Liver (tissue), 9 donors: Measurements from ENCODE around the gene ETF1. TPM values are rescaled to one million over a fixed set of nuclear protein-coding genes. Genes with fewer than 3 reads are reported as not detected.

Experiments
- DNase-seq: peaks from one replicate; pipeline ENCODE4 v3.0.0-alpha.2; 2017; ENCODE audit warnings: low spot score
- H3K27ac ChIP-seq, 2 donors: one replicate each; pipeline ENCODE4 v1.7.0; 2013; ENCODE audit warnings: inconsistent platforms in 2 of 2, low read length in 2 of 2, control low read depth in 1 of 2, low read depth in 1 of 2, mild to moderate bottlenecking in 1 of 2
- H3K27me3 ChIP-seq, 4 donors: one replicate each; pipeline versions ENCODE4 v1.6.1 to v1.7.0; 2013; ENCODE audit warnings: low read length in 3 of 4, inconsistent platforms in 1 of 4, mild to moderate bottlenecking in 1 of 4, moderate library complexity in 1 of 4; ENCODE audit not compliant: control insufficient read depth in 4 of 4, insufficient read depth in 4 of 4
- H3K36me3 ChIP-seq, 4 donors: one replicate each; pipeline versions ENCODE4 v1.6.1 to v1.7.0; 2013; ENCODE audit warnings: low read length in 3 of 4, mild to moderate bottlenecking in 3 of 4, low read depth in 1 of 4, moderate library complexity in 1 of 4; ENCODE audit not compliant: control insufficient read depth in 4 of 4, insufficient read depth in 3 of 4
- H3K4me1 ChIP-seq, 4 donors: one replicate each; pipeline versions ENCODE4 v1.6.1 to v1.7.0; 2013; ENCODE audit warnings: low read length in 3 of 4, mild to moderate bottlenecking in 3 of 4, moderate library complexity in 1 of 4; ENCODE audit not compliant: control insufficient read depth in 4 of 4, insufficient read depth in 4 of 4
- H3K4me3 ChIP-seq, 3 donors: one replicate each; pipeline versions ENCODE4 v1.6.1 to v1.7.0; 2013; ENCODE audit warnings: low read length in 3 of 3, control low read depth in 1 of 3, low read depth in 1 of 3, mild to moderate bottlenecking in 1 of 3
- H3K9ac ChIP-seq, 2 donors: one replicate each; pipeline ENCODE4 v1.7.0; 2013; ENCODE audit warnings: low read length in 2 of 2, mild to moderate bottlenecking in 2 of 2, moderate library complexity in 2 of 2, control low read depth in 1 of 2, low read depth in 1 of 2
- H3K9me3 ChIP-seq, 4 donors: one replicate each; pipeline versions ENCODE4 v1.6.1 to v1.7.0; 2013; ENCODE audit warnings: low read length in 3 of 4; ENCODE audit not compliant: control insufficient read depth in 4 of 4
- ATF3 ChIP-seq: IDR thresholded peaks from 2 replicates; pipeline ENCODE4 v1.6.1; 2016; ENCODE audit warnings: antibody characterized with exemption
- CTCF ChIP-seq: fragments of 150-350 bp; IDR thresholded peaks from 2 replicates; pipeline ENCODE4 v1.5.1; 2017; ENCODE audit warnings: improper control_type of control experiment, low read depth, low read length; ENCODE audit not compliant: missing input control
- EGR1 ChIP-seq, 2 donors: IDR thresholded peaks; 2 replicates each; pipeline ENCODE4 v1.6.1; 2016 to 2018; ENCODE audit warnings: antibody characterized with exemption in 2 of 2, low read depth in 2 of 2
- FOXA1 ChIP-seq: IDR thresholded peaks from 2 replicates; pipeline ENCODE4 v1.6.1; 2016; ENCODE audit warnings: antibody characterized with exemption
- FOXA2 ChIP-seq: IDR thresholded peaks from 2 replicates; pipeline ENCODE4 v1.6.1; 2016; ENCODE audit warnings: antibody characterized with exemption
- GABPA ChIP-seq, 2 donors: IDR thresholded peaks in 1 of 2; conservative IDR thresholded peaks in 1 of 2; 2 replicates each; pipeline ENCODE4 v1.6.1; 2016; ENCODE audit warnings: antibody characterized with exemption in 2 of 2, mild to moderate bottlenecking in 1 of 2, moderate library complexity in 1 of 2
- HNF4A ChIP-seq, 2 donors: conservative IDR thresholded peaks; 2 replicates each; pipeline ENCODE4 v1.6.1; 2016; ENCODE audit warnings: antibody characterized with exemption in 2 of 2, mild to moderate bottlenecking in 2 of 2
- HNF4G ChIP-seq: IDR thresholded peaks from 2 replicates; pipeline ENCODE4 v1.6.1; 2016; ENCODE audit warnings: antibody characterized with exemption
- JUND ChIP-seq, 2 donors: IDR thresholded peaks; 2 replicates each; pipeline ENCODE4 v1.6.1; 2016; ENCODE audit warnings: antibody characterized with exemption in 2 of 2
- RAD21 ChIP-seq, 2 donors: IDR thresholded peaks; 2 replicates each; pipeline ENCODE4 v1.6.1; 2016; ENCODE audit warnings: antibody characterized with exemption in 2 of 2, mild to moderate bottlenecking in 2 of 2
- REST ChIP-seq: IDR thresholded peaks from 2 replicates; pipeline ENCODE4 v1.6.1; 2016; ENCODE audit warnings: antibody characterized with exemption, mild to moderate bottlenecking
- RXRA ChIP-seq, 2 donors: IDR thresholded peaks; 2 replicates each; pipeline ENCODE4 v1.6.1; 2017 to 2018; ENCODE audit warnings: antibody characterized with exemption in 2 of 2, mild to moderate bottlenecking in 1 of 2
- SP1 ChIP-seq: IDR thresholded peaks from 2 replicates; pipeline ENCODE4 v1.6.1; 2018; ENCODE audit warnings: antibody characterized with exemption, mild to moderate bottlenecking
- TAF1 ChIP-seq: conservative IDR thresholded peaks from 2 replicates; pipeline ENCODE4 v1.6.1; 2016; ENCODE audit warnings: antibody characterized with exemption, mild to moderate bottlenecking
- YY1 ChIP-seq: IDR thresholded peaks from 2 replicates; pipeline ENCODE4 v1.6.1; 2016; ENCODE audit warnings: antibody characterized with exemption, mild to moderate bottlenecking
- WGBS: extraction: QIAGEN DNeasy Blood & Tissue Kit; methylation state at CpG from one replicate; pipeline ENCODE4 v1.1.7; 2013; 5-methylcytosine and 5-hydroxymethylcytosine counted together
- polyA plus RNA-seq, 2 donors: library from polyadenylated mRNA; stranded (reverse) in 1 of 2; unstranded in 1 of 2; fragments of 200-250 nt in 1 of 2; fragments of >200 nt in 1 of 2; fragmentation: Nextera tagmentation in 1 of 2; extraction: Ambion mirVana in 1 of 2; gene quantifications; one replicate each; pipeline versions ENCODE4 v1.2.1 to v1.2.3, GENCODE V29; 2013 to 2015
- total RNA-seq, 2 donors: library from RNA; depleted of rRNA; stranded (reverse); fragments of >200 nt; gene quantifications; one replicate each; pipeline ENCODE4 v1.2.3, GENCODE V29; 2014
- TF ChIP-seq, protein P1 (sequence below): IDR thresholded peaks from 2 replicates; pipeline ENCODE4 v1.6.1; 2016; ENCODE audit warnings: antibody characterized with exemption
- TF ChIP-seq, protein P2 (sequence below): IDR thresholded peaks from 2 replicates; pipeline ENCODE4 v1.6.1; 2016; ENCODE audit warnings: antibody characterized with exemption
- donor health status: healthy.
- donor health status: healthy.
- donor health status: healthy.
- donor health status: healthy.
- donor health status: healthy.

The ETF1 gene
- total and polyA plus RNA-seq, 4 donors: 21.7 to 39.7 (median 31.1) TPM

- no peak for DNase-seq
- no peaks in the 10 kb centered on the region for H3K27me3 ChIP-seq
- TF ChIP-seq RAD21 (IDR thresholded peaks at IDR 0.05): no peak
- no peak for TF ChIP-seq FOXA1
- no peak for TF ChIP-seq HNF4A (conservative IDR thresholded peaks at IDR 0.05)
- no peak for TF ChIP-seq GABPA (IDR thresholded peaks at IDR 0.05 in 1 of 2, conservative IDR thresholded peaks at IDR 0.05 in 1 of 2)
- no peak for TF ChIP-seq HNF4G
- no peak for TF ChIP-seq SP1
- TF ChIP-seq ATF3: no peak
- TF ChIP-seq YY1: no peak
- no peak for TF ChIP-seq FOXA2
- TF ChIP-seq, protein P1, sequence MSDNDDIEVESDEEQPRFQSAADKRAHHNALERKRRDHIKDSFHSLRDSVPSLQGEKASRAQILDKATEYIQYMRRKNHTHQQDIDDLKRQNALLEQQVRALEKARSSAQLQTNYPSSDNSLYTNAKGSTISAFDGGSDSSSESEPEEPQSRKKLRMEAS: no peak
- TF ChIP-seq, protein P2, sequence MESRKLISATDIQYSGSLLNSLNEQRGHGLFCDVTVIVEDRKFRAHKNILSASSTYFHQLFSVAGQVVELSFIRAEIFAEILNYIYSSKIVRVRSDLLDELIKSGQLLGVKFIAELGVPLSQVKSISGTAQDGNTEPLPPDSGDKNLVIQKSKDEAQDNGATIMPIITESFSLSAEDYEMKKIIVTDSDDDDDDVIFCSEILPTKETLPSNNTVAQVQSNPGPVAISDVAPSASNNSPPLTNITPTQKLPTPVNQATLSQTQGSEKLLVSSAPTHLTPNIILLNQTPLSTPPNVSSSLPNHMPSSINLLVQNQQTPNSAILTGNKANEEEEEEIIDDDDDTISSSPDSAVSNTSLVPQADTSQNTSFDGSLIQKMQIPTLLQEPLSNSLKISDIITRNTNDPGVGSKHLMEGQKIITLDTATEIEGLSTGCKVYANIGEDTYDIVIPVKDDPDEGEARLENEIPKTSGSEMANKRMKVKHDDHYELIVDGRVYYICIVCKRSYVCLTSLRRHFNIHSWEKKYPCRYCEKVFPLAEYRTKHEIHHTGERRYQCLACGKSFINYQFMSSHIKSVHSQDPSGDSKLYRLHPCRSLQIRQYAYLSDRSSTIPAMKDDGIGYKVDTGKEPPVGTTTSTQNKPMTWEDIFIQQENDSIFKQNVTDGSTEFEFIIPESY: no peak
- TF ChIP-seq JUND (IDR thresholded peaks at IDR 0.05): no peak
- TF ChIP-seq CTCF: no peak
- no peak for TF ChIP-seq REST
- no peak for TF ChIP-seq RXRA (IDR thresholded peaks at IDR 0.05)
- no peak for TF ChIP-seq TAF1
- no peak for TF ChIP-seq EGR1 (IDR thresholded peaks at IDR 0.05; ENCODE audit: low read depth in 2 of 2)
- H3K9me3 ChIP-seq: no peaks in the 10 kb centered on the region
- WGBS: 13% methylated on average over 6 of the region's 6 CpGs
- H3K4me1 ChIP-seq: peaks cover 5 to 62% (median 35%) of the 10 kb centered on the region in 4 donors
- peak overlapping the region; percentile 90 to 97 (median 95) for H3K4me3 ChIP-seq
- peak overlapping the region; percentile 97 for H3K27ac ChIP-seq
- H3K9ac ChIP-seq: peak overlapping the region; percentile 96 to 99
- peaks cover 0 to 7% (median under 1%) of the 10 kb centered on the region in 4 donors for H3K36me3 ChIP-seq
Measured at GRCh38 chr5:138541511-138542179, 1.4 kb downstream of the ETF1 start.
